Measurements from ENCODE around the gene PRMT7. TPM values are rescaled to one million over a fixed set of nuclear protein-coding genes. Genes with fewer than 3 reads are reported as not detected.
A peak's percentile ranks its signal among the peaks of the same experiment; 100 is the strongest.

PRMT7 gene
- total RNA-seq, 2 donors from 2014 or later = 53.3 to 57.8 TPM

DNA sequence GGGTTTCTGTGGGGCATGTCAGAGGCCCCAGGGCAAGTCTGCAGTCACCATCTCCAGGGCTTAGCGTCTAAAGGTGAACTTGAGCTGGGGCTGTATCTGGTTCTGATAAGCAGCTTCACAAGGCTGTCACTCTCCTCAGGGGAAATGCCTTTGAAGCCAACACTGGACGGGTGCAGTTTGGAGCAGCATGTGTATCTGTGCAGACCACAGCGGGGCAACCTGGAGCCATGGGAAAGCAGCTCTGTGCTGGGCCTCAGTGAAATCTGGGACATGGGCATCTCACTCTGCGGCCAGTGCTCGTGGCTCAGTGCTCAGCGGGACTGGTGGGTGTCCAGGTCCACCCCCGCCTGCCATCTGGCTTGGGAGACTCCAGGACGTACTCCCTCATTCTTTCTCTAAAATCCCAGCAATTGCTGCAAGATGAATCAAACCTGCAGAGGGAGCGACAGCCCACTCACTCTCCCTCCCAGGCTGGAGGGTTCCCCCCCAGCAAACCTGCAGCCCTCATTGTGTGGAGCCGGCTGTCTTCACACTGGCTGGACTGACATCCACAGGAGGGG is 63.5 kb downstream of the PRMT7 start:
- Mint-ChIP-seq H3K27me3 (no peaks in the 10 kb centered on the region), H3K27ac (no peak overlapping the region), H3K4me3 (no peak overlapping the region)

DNA sequence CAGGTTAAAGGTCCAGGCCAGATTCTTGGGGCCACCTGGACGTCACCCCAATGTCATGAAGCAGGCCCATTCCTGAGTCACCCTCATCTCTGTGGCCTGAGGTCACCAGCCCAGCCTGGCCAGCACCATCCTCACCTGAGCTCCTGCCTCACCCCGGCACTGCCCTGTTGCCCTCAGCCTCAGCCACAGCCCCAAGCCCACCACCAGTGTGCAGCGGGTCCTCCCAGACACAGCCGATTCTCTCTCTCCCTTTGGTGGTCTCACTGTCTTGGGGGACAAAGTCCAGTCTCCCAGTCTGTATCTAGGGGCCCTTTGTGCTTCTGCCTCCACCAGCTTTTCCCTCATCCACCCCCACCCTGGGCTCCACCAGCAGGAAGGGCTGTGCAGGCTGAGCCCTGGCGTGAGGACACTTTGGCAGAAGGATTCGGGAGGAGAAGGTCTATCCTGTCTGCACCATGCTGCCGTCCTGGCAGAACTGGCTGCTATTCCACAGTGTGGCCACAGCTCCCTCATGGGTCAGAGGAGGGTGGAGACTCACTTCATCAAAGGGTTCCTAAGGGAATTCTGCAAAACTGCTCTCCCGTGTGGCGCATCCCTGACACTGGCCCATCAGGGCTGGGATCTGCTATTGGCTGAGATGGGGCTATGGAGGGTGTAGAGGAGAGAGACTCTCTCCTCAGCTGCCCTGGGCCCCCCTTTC is 64.3 kb downstream of the PRMT7 start:
- Mint-ChIP-seq H3K4me1 (peaks cover 11% of the 10 kb centered on the region), H3K27ac (no peak overlapping the region), H3K27me3 (no peaks in the 10 kb centered on the region), H3K9me3 (no peaks in the 10 kb centered on the region), H3K36me3 (ENCODE audit: low read depth) (no peaks in the 10 kb centered on the region), H3K4me3 (no peak overlapping the region)
- no peak for ATAC-seq (replicated peaks)

More for the DNA sequence above, 63.5 kb downstream of the PRMT7 start:
- Mint-ChIP-seq H3K9me3 (no peaks in the 10 kb centered on the region), H3K36me3 (ENCODE audit: low read depth) (no peaks in the 10 kb centered on the region), H3K4me1 (peaks cover 14% of the 10 kb centered on the region)
- no peak for ATAC-seq (replicated peaks)

DNA sequence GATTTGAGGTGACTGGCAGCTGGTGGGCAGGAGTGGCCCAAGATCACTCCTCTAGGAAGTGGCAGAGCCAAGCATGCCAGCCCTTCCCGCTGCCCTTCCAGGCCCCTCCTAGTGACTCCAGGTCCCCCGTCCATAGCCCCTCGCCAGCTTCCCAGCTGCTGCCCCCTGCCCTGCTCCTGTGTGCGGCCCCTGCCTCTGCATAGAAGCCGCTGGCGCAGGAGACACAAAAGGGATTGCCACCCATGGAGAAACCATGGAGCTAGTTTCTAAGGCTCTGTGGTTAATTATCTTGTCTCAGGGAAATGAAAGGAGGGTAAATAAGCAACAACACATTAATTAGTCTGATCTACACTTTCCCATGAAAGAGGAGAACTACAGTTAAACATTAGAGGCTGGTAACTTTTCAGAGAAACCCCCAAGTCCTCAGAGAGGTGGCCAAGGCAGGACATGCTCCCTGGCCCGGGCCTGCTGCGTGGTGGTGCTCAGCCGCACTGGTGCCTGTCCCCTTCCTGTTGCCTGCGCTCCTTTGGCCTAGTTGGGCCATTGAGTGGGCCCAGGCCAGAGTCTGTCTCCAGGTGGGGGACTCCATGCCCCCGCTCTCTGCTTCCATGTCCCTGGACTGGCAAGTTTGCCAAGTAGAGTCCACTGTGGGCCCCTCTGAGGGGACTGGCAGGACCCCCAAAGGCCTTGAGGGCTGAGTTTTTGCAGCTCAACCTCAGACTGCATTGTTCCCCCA is 65.2 kb downstream of the PRMT7 start:
- Mint-ChIP-seq H3K4me3 (no peak overlapping the region), H3K27me3 (no peaks in the 10 kb centered on the region), H3K36me3 (ENCODE audit: low read depth) (no peaks in the 10 kb centered on the region), H3K27ac (no peak overlapping the region), H3K9me3 (no peaks in the 10 kb centered on the region), H3K4me1 (peaks cover 7% of the 10 kb centered on the region)
- ATAC-seq (replicated peaks) = no peak

- Mint-ChIP-seq H3K27ac (no peak overlapping the region), H3K36me3 (ENCODE audit: low read depth) (no peaks in the 10 kb centered on the region), H3K4me3 (no peak overlapping the region), H3K9me3 (no peaks in the 10 kb centered on the region), H3K4me1 (peaks cover 7% of the 10 kb centered on the region), H3K27me3 (no peaks in the 10 kb centered on the region)
- ATAC-seq (replicated peaks) = no peak
Observed at GRCh38 chr16:68376590-68376989, 65.8 kb downstream of the PRMT7 start.

DNA sequence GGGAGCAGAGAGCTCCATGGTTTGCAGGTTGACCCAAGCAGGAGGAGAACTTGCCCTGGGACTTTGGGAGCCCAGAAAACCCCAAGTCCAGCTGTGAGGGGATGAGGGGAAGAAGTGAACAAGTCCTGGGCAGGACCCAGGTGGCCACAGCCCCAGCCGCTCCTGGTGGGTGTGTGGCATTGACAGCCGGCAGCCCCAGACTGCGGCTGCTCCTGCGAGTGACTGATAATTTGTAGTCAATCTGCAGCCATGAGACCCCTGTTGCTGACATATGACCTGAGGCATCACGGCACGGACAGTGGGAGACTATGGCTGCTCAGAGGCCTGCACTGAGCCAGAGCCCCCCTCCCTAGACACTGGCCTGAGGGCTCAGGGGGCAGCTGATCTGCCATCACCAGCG is 66.4 kb downstream of the PRMT7 start:
- Mint-ChIP-seq H3K4me3 (no peak overlapping the region), H3K27me3 (no peaks in the 10 kb centered on the region), H3K27ac (no peak overlapping the region), H3K4me1 (peaks cover 7% of the 10 kb centered on the region), H3K36me3 (ENCODE audit: low read depth) (no peaks in the 10 kb centered on the region), H3K9me3 (no peaks in the 10 kb centered on the region)
- no peak for ATAC-seq (replicated peaks)

DNA sequence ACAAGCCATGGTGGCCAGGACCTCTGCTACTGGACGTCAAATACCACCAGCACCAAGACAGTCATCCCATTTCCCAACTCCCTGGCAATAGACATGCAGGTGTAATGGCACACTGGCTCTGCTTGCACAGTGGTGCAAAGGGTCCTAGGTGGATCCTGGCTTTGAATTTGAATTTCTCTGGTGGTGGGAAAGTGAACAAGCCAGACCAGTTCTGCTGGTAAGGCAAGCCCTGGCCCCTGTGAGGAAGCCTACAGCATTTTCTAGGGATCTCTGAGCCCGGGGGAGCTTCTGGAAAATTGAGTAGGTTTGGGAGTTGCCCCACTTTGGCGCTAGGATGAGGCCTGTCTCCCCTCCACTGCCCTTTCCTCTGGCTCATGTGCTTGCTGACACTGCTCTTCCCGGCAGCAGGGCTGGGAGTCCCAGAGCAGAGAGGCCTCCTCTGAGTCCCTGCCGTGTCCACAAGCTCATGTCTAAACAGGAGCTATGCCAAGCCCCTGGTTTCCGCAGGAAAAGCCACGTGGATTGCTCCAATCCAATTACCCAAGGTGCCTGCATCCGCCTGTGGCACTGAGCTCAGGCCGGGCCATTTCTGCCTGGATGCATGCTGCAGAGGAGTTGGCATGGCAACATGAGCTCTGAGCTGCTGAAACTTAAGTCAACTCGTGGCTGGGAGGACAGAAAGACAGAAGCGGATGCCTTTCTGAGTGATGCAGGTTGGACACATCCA is 67.0 kb downstream of the PRMT7 start:
- H3K4me1 Mint-ChIP-seq = peaks cover 7% of the 10 kb centered on the region
- H3K9me3 Mint-ChIP-seq = no peaks in the 10 kb centered on the region
- H3K27ac Mint-ChIP-seq = no peak overlapping the region
- H3K27me3 Mint-ChIP-seq = no peaks in the 10 kb centered on the region
- no peak overlapping the region for H3K4me3 Mint-ChIP-seq
- no peak for ATAC-seq (replicated peaks)
- no peaks in the 10 kb centered on the region for H3K36me3 Mint-ChIP-seq (ENCODE audit: low read depth)

DNA sequence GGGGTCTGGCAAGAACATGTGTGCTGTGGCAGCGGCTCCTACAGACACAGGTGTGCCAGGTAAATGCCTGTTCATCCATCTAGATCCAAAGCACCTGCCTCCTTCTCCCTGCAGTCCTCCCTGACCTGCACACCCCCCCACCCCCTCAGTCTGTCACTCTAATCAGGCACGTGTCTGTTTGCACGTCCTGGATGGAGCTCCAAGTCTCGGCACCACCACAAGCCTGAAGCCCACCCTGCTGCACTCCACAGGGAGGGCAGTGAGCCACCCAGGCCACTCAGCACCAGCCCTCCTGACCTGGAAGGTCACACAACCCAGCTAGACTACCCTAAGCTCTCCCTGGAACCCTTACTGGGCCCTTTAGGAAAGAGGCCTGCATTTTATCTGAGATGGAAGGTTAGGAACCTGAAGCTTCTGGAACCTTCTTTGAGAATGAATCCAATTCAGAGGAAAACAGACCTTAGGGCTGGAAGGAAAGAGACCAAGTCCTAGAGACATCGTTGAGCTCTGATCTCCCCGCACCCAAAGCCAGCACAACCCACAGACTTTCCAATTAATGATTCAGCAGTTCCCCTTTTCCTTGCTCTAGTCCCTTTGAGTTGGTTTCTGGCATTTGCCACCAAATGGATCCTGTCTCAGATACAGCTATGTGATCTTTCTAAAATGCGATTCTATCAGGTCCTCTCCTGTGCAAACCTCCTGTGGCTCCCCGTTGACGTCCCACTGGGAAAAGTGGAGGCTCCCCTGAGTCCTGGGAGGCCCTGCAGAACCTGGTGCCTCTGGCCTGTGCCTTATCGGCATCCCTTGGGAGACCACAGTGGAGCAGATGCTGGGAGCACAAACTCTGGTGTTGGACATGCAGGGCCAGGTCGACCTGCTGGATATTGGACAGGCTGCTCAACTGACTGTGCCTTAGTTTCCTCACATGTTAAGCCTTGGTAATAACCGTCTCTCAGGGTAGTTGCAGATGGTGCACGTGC is 67.9 kb downstream of the PRMT7 start:
- H3K4me1 Mint-ChIP-seq = peaks cover 9% of the 10 kb centered on the region
- H3K9me3 Mint-ChIP-seq = no peaks in the 10 kb centered on the region
- no peak for ATAC-seq (replicated peaks)
- no peak overlapping the region for H3K27ac Mint-ChIP-seq
- H3K27me3 Mint-ChIP-seq = no peaks in the 10 kb centered on the region
- no peak overlapping the region for H3K4me3 Mint-ChIP-seq
- no peaks in the 10 kb centered on the region for H3K36me3 Mint-ChIP-seq (ENCODE audit: low read depth)

- Mint-ChIP-seq H3K27me3 (no peaks in the 10 kb centered on the region), H3K4me3 (no peak overlapping the region), H3K36me3 (ENCODE audit: low read depth) (no peaks in the 10 kb centered on the region), H3K4me1 (peaks cover 15% of the 10 kb centered on the region), H3K9me3 (no peaks in the 10 kb centered on the region), H3K27ac (no peak overlapping the region)
- ATAC-seq (replicated peaks) = no peak
Observed at GRCh38 chr16:68379472-68380347, 68.9 kb downstream of the PRMT7 start.

- Mint-ChIP-seq H3K27ac (no peak overlapping the region), H3K4me1 (peaks cover 17% of the 10 kb centered on the region), H3K27me3 (no peaks in the 10 kb centered on the region), H3K9me3 (no peaks in the 10 kb centered on the region), H3K36me3 (ENCODE audit: low read depth) (no peaks in the 10 kb centered on the region), H3K4me3 (no peak overlapping the region)
- no peak for ATAC-seq (replicated peaks)
Observed at GRCh38 chr16:68380348-68380670, 69.5 kb downstream of the PRMT7 start.

- Mint-ChIP-seq H3K9me3 (no peaks in the 10 kb centered on the region), H3K4me1 (peaks cover 17% of the 10 kb centered on the region), H3K4me3 (no peak overlapping the region), H3K36me3 (ENCODE audit: low read depth) (no peaks in the 10 kb centered on the region), H3K27me3 (no peaks in the 10 kb centered on the region), H3K27ac (no peak overlapping the region)
- no peak for ATAC-seq (replicated peaks)
Observed at GRCh38 chr16:68380676-68381362, 70.0 kb downstream of the PRMT7 start.

- no peak for ATAC-seq (replicated peaks)
- H3K4me3 Mint-ChIP-seq = no peak overlapping the region
- no peaks in the 10 kb centered on the region for H3K9me3 Mint-ChIP-seq
- H3K27ac Mint-ChIP-seq = no peak overlapping the region
- H3K36me3 Mint-ChIP-seq (ENCODE audit: low read depth) = no peaks in the 10 kb centered on the region
- H3K4me1 Mint-ChIP-seq = peaks cover 17% of the 10 kb centered on the region
- no peaks in the 10 kb centered on the region for H3K27me3 Mint-ChIP-seq
Observed at GRCh38 chr16:68381363-68381724, 70.5 kb downstream of the PRMT7 start.

GRCh38 chr16:68382296-68382718 is 71.5 kb downstream of the PRMT7 start:
- H3K27ac Mint-ChIP-seq = no peak overlapping the region
- H3K4me3 Mint-ChIP-seq = no peak overlapping the region
- ATAC-seq (replicated peaks) = peak; percentile 43
- H3K9me3 Mint-ChIP-seq = no peaks in the 10 kb centered on the region
- H3K27me3 Mint-ChIP-seq = no peaks in the 10 kb centered on the region
- H3K4me1 Mint-ChIP-seq = peaks cover 17% of the 10 kb centered on the region
- no peaks in the 10 kb centered on the region for H3K36me3 Mint-ChIP-seq (ENCODE audit: low read depth)

GRCh38 chr16:68383858-68384257 is 73.0 kb downstream of the PRMT7 start:
- no peak for ATAC-seq (replicated peaks)
- H3K9me3 Mint-ChIP-seq = no peaks in the 10 kb centered on the region
- H3K4me1 Mint-ChIP-seq = peaks cover 17% of the 10 kb centered on the region
- peak overlapping the region; percentile 81 for H3K27ac Mint-ChIP-seq
- no peaks in the 10 kb centered on the region for H3K27me3 Mint-ChIP-seq
- no peak overlapping the region for H3K4me3 Mint-ChIP-seq
- no peaks in the 10 kb centered on the region for H3K36me3 Mint-ChIP-seq (ENCODE audit: low read depth)

Data from activated T-helper 17 cell treated with anti-CD3 and anti-CD28 coated beads, Interleukin-2, amount 50 U/mL, for 72 hours (primary cell).